AG10803 (cell line): ENCODE results near the gene NUSAP1.
"Not testable (repeated sequence)": the region's sequence is repeated elsewhere in the genome, so short reads cannot be mapped to it uniquely, and the experiment has no call there.

Experiments used
- DNase-seq: peaks from one replicate; pipeline ENCODE4 v3.0.0; 2010; ENCODE audit warnings: low read depth
- H3K4me3 ChIP-seq: 2 replicates; pipeline ENCODE4 v1.5.1; 2011; ENCODE audit warnings: mild to moderate bottlenecking, low read length, control low read depth
- CTCF ChIP-seq: conservative IDR thresholded peaks from 2 replicates; pipeline ENCODE4 v1.5.1; 2011; ENCODE audit warnings: mild to moderate bottlenecking, low read length, control low read depth, inconsistent platforms

NUSAP1 gene

GRCh38 chr15:41411441-41411840 is 78.8 kb downstream of the NUSAP1 start:
- H3K4me3 ChIP-seq, result no peak overlapping the region
- DNase-seq, result no peak
- no peak for TF ChIP-seq CTCF

- no peak for DNase-seq
- TF ChIP-seq CTCF, result no peak
Observed at GRCh38 chr15:41416128-41416741, 83.6 kb downstream of the NUSAP1 start.

GRCh38 chr15:41416742-41417417 is 84.2 kb downstream of the NUSAP1 start, which contains the start of gene RTF1:
Gene RTF1 (plus strand): TSS chr15:41417095. CDS start chr15:41417116, 21 bp downstream.
- peak; percentile 84 for DNase-seq
- TF ChIP-seq CTCF, result no peak

More at GRCh38 chr15:41416128-41416741, 83.6 kb downstream of the NUSAP1 start:
- H3K4me3 ChIP-seq, result peak overlapping the region; percentile 91

GRCh38 chr15:41417418-41418195 is 84.9 kb downstream of the NUSAP1 start:
- peak overlapping the region; percentile 81 for H3K4me3 ChIP-seq
- peak; percentile 22 for DNase-seq
- no peak for TF ChIP-seq CTCF

More at GRCh38 chr15:41416742-41417417, 84.2 kb downstream of the NUSAP1 start, which contains the start of gene RTF1:
- H3K4me3 ChIP-seq, result peak within 1 kb of the TSS; percentile 91

- no peak overlapping the region for H3K4me3 ChIP-seq
Observed at GRCh38 chr15:41423979-41424659, 91.4 kb downstream of the NUSAP1 start.

GRCh38 chr15:41424809-41425208 is 92.1 kb downstream of the NUSAP1 start:
- H3K4me3 ChIP-seq, result no peak overlapping the region
- DNase-seq, result no peak
- TF ChIP-seq CTCF, result no peak

More at GRCh38 chr15:41423979-41424659, 91.4 kb downstream of the NUSAP1 start:
- no peak for TF ChIP-seq CTCF
- no peak for DNase-seq

- DNase-seq, H3K4me3 ChIP-seq: not testable (repeated sequence)
Observed at GRCh38 chr15:41425907-41426306, 93.2 kb downstream of the NUSAP1 start.
